Fibroblast of the conjunctiva (primary cell): Measurements from ENCODE around the gene OBSCN.
"Not testable (repeated sequence)": the region's sequence is repeated elsewhere in the genome, so short reads cannot be mapped to it uniquely, and the experiment has no call there.

ENCODE experiments used
- DNase-seq: peaks from one replicate; pipeline ENCODE4 v3.0.0-alpha.2; 2010; ENCODE audit warnings: low read depth

OBSCN gene

DNA sequence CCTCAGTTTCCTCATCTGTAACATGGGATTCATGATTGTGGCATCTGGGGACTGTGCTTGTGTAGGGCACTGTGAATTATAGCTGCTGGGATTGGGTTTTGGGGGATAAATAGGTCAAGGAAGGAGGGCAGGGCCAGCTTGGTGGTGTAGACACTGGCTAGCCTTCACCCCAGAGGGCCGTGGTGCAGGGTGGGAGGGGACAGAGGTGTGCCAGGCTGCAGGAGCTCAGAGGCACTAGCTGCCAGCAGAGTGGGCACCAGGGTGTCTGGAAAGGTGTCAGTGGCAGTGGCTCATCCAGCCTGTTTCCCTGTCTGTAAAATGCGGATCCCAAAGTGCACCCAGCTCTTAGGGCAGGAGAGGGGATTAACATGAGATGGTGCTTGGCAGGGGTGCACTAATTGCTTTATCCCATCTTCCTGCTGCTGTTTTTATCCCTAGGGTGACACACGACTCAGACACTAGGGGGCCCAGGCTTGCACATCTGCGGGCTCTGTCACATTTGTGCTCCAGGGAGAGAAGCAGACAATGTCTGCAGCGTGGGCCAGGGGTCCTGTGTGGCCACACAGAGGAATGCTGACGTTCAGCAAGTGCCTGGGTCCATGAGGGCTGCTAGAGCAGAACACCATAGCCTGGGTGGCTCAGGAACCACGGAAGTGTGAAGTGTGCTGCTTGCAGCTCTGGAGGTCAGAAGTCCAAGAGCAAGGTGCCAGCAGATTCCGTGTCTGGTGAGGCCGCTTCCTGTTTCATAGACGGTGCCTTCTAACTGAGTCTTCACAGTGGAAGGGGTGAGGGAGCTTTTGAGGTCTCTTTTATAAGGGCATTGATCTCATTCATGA is 19.3 kb downstream of the OBSCN start:
- DNase-seq = no peak

DNA sequence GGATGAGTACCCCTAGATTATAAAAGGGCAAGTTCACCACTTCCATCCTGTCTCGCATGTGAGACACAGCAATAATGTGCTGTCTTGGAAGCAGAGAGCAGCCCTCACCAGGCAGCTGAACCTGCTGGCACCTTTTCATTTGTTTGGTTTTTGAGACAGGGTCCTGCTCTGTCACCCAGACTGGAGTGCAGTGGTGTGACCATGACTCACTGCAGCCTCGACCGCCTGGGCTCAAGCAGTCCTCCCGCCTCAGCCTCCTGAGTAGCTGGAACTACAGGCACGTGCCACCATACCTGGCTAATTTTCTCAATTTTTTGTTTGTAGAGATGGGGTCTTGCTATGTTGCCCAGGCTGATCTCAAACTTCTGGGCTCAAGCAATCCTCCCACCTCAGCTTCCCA is 20.3 kb downstream of the OBSCN start:
- DNase-seq = not testable (repeated sequence)

DNA sequence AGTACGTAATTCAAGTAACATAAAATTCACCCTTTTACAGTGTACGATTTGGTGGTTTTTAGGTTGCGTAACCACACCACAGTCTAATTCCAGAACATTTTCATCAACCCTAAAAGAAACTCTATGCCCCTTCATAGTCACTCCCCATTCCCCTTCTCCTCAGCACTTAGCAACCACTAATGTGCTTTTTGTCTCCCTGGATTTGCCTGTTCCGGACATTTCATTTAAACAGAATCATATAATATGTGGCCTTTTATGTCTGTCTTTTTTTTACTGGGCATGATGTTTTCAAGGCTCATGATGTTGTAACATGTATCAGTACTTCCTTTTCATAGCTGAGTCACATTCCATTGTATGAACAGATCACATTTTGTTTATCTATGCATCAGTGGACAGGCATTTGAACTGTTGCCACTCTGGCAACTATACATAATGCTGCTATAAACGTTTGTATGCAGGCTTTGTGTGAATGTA is 20.8 kb downstream of the OBSCN start:
- DNase-seq = peak; percentile 27

DNA sequence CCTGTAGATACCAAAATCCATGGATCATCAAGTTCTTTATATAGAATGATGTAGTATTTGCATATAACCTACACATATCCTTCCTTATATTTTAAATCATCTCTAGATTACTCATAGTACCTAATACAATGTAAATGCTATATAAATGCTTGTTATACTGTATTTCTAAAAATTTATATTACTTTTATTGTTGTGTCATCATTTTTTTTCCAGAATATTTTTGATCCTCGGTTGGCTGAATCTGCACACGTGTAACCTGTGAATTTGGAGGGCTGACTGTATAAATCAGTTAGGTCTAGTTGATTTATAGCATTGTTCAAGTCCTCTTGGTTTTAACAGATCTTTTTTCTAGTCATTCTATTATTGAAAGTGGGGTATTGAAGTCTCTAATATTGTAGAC is 23.3 kb downstream of the OBSCN start:
- DNase-seq = no peak

DNA sequence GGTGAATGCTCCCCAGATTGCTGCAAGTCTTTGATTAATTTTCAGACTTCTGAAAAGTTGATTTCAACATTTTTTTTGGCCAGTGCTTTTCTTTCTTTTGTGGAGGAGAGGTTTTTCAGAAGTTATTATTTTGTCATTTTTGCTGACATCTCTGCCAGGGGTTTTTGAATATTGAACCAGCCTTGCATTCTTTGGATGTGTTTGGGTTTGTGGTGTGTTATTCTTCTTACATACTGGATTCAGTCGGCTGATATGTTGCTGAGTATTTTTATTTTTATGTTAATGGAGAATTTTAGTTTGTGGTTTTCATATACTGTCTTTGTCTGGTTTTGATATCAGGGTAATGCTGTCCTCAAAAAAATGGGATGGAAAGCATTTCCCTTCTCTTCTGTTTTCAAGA is 25.3 kb downstream of the OBSCN start:
- no peak for DNase-seq

DNA sequence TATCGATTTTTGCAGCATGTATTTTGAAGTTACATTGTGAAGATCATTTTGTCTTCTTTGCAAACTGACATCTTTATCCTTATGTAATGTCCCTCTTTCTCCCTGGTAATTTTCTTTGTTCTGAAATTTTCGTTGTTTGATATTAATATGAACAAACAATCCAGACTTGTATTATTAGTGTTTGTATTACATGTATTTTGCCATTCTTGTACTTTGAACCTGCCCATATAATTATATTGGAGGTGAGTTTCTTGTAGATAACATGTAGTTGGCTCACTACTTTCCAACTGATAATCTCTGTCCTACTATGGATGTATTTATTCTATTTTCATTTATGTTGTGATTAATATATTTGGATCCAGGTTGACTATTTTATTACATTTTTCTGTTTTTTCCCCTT is 27.1 kb downstream of the OBSCN start:
- DNase-seq = no peak

DNA sequence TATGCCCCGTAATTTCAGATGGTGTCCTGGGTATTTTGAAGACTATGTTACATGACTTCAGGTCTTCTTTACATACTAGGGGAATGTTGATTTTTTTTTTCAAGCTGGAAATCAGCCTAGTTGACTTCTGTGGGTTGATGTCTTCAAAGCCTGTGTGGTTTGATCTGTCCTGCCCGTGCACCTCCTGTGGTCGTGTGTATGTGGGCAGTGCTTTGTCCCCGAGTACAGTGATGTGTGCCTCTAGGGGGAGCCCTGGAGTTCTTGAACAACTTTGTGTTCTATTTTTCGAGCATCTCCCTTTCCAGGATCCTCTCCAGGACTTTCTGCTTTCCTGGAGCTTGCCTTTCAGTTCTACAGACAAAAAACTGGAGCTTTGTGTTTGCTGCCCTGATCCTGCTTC is 28.9 kb downstream of the OBSCN start:
- no peak for DNase-seq

DNA sequence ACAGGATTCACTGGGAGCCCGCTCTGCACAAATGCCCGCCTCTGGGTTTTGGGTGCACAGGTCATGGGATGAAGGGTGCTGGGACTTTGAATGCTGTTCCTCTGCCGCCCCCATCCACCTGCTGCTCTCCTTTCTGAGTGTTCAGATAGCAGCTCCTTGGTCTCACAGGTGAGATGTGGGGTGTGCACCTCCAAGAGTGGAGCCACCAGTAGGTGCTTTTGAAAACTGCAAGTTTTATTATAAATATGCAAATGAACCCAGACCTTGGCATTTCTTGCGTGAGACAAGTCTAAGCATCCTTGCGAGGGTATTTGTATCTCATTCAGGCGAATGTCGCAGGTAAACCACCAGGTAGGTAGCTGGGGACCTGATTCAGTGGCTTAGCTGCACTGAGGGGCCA is 30.2 kb downstream of the OBSCN start:
- DNase-seq = no peak

DNA sequence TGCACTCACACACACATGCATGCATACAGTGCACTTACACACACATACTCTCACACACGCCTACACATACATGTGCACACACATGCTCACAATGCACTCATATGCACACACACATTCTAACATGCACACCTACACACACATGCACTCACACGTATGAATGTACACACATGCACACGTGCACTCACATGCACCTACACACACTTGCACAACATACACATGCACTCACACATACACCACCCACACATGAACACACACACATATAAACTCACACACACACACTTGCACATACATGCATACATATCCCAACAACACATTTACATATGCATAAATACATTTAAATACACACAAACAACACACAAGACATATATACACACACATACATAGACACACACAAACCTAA is 30.6 kb downstream of the OBSCN start:
- no peak for DNase-seq

DNA sequence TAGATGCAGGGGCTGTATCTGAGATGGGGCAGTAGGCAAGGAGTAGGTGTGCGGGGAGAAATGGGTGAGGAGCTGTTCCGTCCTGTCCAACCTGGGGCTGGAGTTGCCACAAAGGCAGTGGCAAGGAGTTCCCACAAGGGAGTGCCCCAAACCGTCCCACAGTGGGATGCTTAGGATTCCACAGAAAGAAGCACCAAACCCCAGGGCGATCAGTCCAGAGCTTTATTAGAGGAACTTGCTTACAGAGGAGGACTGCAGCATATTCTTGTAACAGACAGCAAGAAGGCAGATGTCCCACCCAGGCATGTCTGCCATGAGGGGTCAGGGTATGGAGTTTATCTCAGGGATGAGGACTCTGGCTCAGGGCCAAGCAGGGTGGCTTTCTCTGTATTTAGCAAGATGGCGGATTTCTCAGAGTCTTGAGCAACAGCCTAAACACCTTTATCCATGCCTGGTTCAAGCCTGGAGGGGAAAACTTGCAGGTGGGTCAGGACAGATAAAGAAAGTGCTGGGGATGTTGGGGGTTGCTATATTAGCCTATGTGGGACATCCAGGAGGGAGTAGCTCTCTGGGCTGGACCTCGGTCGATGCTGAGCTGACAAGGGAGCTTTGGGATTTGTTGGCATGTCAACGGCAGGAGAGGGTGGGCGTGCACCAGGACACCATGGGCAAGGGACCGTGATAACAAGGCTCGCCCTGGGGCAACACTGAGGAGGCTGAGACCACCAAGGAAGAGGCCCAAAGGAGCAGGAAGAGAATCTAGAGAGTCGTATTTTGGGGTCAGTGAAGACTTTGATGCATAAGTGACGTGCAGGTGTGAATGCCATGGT is 32.8 kb downstream of the OBSCN start:
- DNase-seq = no peak

DNA sequence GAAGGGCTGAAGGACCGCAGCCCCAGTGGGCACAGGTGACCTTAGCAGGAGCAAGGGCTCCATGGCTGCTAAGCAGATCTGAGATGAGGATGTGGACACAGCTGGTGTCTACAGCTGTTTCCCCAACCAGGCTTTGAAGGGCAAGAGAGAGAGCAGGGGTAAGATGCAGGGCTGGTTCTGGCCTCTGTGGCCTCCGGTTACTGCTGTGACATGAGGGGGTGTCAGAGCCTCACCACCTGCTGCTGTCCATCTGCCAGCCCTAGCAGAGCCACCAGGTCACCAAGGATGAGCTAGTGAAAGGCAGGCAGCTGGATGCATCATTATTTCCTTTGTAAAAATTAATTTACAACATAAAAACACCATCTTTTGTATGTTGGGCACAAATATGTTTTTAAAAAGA is 33.4 kb downstream of the OBSCN start:
- DNase-seq = no peak

DNA sequence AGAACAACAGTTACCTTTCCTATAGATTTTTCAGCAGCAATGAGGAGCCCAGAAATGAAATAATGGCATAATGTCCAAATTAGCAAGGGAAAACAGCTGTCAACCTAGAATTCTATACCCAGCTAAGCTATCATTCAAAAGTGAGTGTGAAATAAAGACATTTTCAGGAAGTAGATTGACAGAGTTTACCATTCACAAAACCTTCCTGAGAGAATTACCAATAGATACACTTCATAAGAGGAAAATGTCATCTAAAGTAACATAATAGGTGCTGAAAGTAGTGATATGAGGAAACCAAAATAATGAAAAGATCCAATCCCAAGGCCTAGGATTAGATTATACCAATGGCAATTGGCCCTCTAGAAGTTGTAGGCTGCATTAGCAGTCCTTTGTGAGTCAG is 34.6 kb downstream of the OBSCN start:
- DNase-seq = no peak

DNA sequence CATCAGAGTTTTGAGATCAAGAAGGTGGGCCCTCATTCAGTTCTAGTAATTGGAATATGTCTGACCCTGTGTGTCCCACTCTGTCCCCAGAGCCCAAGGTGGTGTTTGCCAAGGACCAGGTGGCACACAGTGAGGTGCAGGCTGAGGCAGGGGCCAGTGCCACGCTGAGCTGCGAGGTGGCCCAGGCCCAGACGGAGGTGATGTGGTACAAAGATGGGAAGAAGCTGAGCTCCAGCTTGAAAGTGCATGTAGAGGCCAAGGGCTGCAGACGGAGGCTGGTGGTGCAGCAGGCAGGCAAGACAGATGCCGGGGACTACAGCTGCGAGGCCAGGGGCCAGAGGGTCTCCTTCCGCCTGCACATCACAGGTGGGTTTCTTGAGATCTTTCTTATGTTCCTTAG is 35.2 kb downstream of the OBSCN start:
- DNase-seq = no peak

DNA sequence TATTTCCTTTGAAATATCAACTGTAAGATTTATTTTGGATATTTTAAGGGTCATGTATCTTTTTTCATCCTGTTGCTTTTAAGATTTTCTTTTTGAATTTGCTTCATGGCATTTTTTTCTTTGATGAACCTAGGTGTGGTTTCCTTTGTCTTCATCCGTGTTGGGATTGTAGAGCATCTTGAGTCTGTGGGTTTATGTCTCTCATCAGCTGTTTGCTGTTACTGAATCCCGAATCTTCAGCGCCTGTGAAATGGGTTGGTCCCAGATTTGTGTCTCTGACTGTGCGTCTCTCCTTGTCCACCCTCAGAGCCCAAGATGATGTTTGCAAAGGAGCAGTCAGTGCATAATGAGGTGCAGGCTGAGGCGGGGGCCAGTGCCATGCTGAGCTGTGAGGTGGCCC is 36.1 kb downstream of the OBSCN start:
- DNase-seq = not testable (repeated sequence)

DNA sequence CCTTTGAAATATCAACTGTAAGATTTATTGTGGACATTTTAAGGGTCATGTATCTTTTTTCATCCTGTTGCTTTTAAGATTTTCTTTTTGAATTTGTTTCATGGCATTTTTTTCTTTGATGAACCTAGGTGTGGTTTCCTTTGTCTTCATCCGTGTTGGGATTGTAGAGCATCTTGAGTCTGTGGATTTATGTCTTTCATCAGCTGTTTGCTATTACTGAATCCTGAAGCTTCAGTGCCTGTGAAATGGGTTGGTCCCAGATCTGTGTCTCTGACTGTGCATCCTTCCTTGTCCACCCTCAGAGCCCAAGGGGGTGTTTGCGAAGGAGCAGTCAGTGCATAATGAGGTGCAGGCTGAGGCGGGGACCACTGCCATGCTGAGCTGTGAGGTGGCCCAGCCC is 37.3 kb downstream of the OBSCN start:
- DNase-seq = no peak

DNA sequence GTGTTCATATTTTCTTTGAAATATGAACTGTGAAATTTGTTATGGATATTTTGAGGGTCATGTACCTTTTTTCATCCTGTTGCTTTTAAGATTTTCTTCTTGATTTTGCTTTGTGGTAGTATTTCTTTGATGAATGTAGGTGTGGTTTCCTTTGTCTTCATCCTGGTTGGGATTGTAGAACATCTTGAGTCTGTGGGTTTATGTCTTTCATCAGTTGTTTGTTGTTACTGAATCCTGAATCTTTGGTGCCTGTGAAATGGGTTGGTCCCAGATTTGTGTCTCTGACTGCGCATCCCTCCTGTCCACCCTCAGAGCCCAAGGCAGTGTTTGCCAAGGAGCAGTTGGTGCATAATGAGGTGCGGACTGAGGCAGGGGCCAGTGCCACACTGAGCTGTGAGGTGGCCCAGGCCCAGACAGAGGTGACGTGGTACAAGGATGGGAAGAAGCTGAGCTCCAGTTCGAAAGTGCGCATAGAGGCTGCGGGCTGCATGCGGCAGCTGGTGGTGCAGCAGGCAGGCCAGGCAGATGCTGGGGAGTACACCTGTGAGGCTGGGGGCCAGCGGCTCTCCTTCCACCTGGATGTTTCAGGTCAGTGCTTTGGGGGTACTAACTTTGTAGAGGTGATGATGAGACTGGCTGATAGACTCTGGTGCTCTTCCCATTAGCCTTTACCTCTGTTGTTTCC is 38.5 kb downstream of the OBSCN start:
- DNase-seq = no peak

DNA sequence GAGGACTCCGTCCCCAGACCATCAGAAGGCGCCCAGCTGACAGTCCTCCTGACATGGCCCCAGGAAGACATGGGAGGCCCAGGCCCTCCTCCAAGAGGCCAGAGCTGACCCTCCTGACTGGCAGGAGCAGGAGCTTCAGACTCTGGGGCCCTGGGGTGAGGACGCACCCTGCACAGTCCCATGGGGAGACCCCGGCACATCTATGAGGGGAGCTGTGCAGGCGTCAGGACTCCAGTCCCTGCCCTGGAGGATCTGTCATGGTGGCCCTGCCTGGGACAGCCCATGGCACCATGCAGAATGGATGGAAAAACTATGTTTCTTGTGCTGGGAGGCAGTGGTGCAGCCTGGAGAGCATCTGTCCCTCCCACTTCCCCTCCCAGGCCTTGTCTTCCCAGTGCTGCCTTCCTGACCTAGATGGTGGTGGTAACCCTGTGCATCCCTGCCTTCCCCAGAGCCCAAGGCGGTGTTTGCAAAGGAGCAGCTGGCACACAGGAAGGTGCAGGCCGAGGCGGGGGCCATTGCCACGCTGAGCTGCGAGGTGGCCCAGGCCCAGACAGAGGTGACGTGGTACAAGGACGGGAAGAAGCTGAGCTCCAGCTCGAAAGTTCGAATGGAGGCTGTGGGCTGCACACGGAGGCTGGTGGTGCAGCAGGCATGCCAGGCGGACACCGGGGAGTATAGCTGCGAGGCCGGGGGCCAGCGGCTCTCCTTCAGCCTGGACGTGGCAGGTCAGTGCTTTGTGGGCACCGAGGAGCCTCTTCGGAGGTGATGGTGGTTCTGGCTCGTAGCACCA is 41.9 kb downstream of the OBSCN start:
- DNase-seq = no peak

DNA sequence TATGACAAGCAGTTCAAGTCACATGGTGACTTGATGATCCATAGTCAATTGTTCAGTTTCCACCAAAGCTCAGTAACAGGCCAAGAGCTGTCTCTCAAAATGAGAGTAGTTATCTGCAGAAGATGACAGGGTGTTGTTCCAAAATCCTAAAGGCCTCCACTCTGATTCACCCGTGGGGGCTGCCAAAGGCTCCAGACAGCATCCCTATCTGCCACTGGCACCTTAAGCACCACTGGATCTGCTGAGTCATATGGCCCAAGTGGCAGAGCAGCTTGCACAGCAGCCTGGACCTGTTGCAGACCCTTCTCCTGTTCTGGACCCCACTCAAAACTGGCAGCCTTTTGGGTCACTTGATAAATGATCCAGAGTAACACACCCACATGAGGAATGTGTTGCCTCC is 44.6 kb downstream of the OBSCN start:
- DNase-seq = not testable (repeated sequence)

DNA sequence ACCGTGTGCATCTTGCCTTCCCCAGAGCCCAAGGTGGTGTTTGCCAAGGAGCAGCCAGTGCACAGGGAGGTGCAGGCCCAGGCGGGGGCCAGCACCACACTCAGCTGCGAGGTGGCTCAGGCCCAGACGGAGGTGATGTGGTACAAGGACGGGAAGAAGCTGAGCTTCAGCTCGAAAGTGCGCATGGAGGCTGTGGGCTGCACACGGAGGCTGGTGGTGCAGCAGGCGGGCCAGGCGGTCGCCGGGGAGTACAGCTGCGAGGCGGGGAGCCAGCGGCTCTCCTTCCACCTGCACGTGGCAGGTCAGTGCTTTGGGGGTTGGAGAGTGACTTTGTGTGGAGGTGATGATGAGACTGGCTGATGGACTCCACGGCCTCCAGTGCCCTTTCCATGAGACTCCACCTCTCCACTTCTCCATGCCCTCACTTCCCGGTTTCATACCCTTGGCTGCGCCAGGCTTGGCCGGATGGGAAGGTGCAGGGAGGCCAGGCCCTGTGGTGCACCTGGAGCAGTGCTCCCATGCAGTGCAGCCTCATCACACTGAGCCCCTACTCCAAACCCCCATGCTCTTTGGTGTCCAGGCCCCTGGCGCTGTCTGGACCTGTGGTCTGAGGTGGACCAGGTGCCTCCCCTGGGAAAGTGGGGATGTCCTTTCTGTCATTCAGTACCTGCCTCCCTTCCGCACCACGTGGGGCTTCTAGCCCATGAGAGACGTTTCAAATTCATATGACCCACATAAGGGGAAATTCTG is 49.0 kb downstream of the OBSCN start:
- DNase-seq = no peak

DNA sequence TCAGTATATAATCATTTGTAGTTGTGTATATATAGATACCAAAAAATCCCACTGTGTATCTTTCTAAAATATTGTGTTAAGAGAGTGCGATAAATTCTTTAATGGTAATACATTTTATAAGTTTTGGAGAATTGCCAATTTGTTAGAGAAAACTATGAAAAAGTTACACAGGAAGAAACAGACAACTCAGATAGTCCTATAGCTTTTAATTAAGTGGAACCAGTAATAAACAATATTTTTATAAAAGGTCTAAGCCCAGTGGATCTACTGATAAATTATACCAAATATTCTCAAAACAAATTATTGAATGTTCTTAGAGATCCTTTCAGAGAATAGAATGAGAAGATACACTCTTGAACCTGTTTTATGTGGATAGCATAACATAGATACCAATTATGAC is 50.6 kb downstream of the OBSCN start:
- no peak for DNase-seq

DNA sequence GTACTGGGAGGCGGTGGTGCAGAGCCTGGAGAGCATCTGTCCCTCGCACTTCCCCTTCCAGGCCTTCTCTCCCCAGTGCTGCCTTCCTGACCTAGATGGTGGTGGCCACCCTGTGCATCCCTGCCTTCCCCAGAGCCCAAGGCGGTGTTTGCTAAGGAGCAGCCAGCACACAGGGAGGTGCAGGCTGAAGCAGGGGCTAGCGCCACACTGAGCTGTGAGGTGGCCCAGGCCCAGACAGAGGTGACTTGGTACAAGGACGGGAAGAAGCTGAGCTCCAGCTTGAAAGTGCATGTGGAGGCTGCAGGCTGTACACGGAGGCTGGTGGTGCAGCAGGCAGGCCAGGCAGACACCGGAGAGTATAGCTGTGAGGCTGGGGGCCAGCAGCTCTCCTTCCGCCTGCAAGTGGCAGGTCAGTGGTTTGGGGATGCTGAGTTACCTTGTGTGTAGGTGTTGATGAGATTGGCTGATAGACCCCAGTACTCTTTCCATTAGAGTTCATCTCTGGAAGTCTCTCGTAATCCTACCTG is 51.6 kb downstream of the OBSCN start:
- DNase-seq = no peak
